Left renal pelvis (tissue), 4 donors: ENCODE data around the gene ZBTB20. TPM values are rescaled to one million over a fixed set of nuclear protein-coding genes. Genes with fewer than 3 reads are reported as not detected.
"Not testable (repeated sequence)": the region's sequence is repeated elsewhere in the genome, so short reads cannot be mapped to it uniquely, and the experiment has no call there.

ENCODE experiments used
- DNase-seq, 4 donors: peaks; one replicate each; pipeline ENCODE4 v3.0.0-alpha.2; 2013; ENCODE audit warnings: low read depth in 4 of 4, low spot score in 3 of 4
- polyA plus RNA-seq, 4 donors: library from polyadenylated mRNA; unstranded; fragments of 120-200 nt; gene quantifications; one replicate each; pipeline ENCODE4 v1.2.1, GENCODE V29; 2013; ENCODE audit not compliant: insufficient read length in 4 of 4

ZBTB20 gene
- polyA plus RNA-seq, 4 donors: 4.8 to 6.6 (median 5.4) TPM

- DNase-seq: no peak
Observed at GRCh38 chr3:114698146-114699105, 448.7 kb downstream of the ZBTB20 start.

- no peak for DNase-seq
Observed at GRCh38 chr3:114697401-114697800, 449.7 kb downstream of the ZBTB20 start.

GRCh38 chr3:114694251-114694650 is 452.8 kb downstream of the ZBTB20 start:
- no peak for DNase-seq

- DNase-seq: no peak
Observed at GRCh38 chr3:114691871-114692270, 455.2 kb downstream of the ZBTB20 start.

GRCh38 chr3:114690911-114691310 is 456.2 kb downstream of the ZBTB20 start:
- DNase-seq: no peak

GRCh38 chr3:114687151-114687550 is 459.9 kb downstream of the ZBTB20 start:
- no peak for DNase-seq

GRCh38 chr3:114686621-114687020 is 460.5 kb downstream of the ZBTB20 start:
- DNase-seq: no peak

- no peak for DNase-seq
Observed at GRCh38 chr3:114685161-114685560, 461.9 kb downstream of the ZBTB20 start.

GRCh38 chr3:114680299-114680698 is 466.8 kb downstream of the ZBTB20 start:
- DNase-seq: no peak

- not testable (repeated sequence) for DNase-seq
Observed at GRCh38 chr3:114679773-114680172, 467.3 kb downstream of the ZBTB20 start.

GRCh38 chr3:114675104-114675503 is 472.0 kb downstream of the ZBTB20 start:
- no peak for DNase-seq

- no peak for DNase-seq
Observed at GRCh38 chr3:114674036-114674435, 473.1 kb downstream of the ZBTB20 start.

- DNase-seq: no peak
Observed at GRCh38 chr3:114673481-114673880, 473.6 kb downstream of the ZBTB20 start.

GRCh38 chr3:114672692-114673447 is 474.2 kb downstream of the ZBTB20 start:
- no peak for DNase-seq

GRCh38 chr3:114671741-114672510 is 475.2 kb downstream of the ZBTB20 start:
- no peak for DNase-seq

- DNase-seq: no peak
Observed at GRCh38 chr3:114669614-114670013, 477.5 kb downstream of the ZBTB20 start.

- no peak for DNase-seq
Observed at GRCh38 chr3:114668099-114668498, 479.0 kb downstream of the ZBTB20 start.

GRCh38 chr3:114666623-114667022 is 480.5 kb downstream of the ZBTB20 start:
- DNase-seq: no peak

GRCh38 chr3:114664006-114664405 is 483.1 kb downstream of the ZBTB20 start:
- DNase-seq: no peak

GRCh38 chr3:114660808-114661207 is 486.3 kb downstream of the ZBTB20 start:
- DNase-seq: no peak

GRCh38 chr3:114660124-114660523 is 487.0 kb downstream of the ZBTB20 start:
- peak in 2 of 4 donors; percentile 16 to 24 for DNase-seq
